ENCODE measurements around the gene TMPRSS11F. TPM values are rescaled to one million over a fixed set of nuclear protein-coding genes. Genes with fewer than 3 reads are reported as not detected.

Gene TMPRSS11F
- total and polyA plus RNA-seq, 7 experiments from 2014 or later = not detected

GRCh38 chr4:68062501-68062900 is 67.2 kb downstream of the TMPRSS11F start:
- no peaks in the 10 kb centered on the region for H3K4me1 Mint-ChIP-seq
- no peaks in the 10 kb centered on the region for H3K27me3 ChIP-seq (ENCODE audit: control insufficient read depth in 2 of 2, insufficient read depth in 2 of 2, low read length in 2 of 2)
- no peaks in the 10 kb centered on the region for H3K9me3 ChIP-seq (ENCODE audit: control insufficient read depth in 2 of 3, low read length in 3 of 3)
- no peaks in the 10 kb centered on the region for H3K36me3 ChIP-seq (ENCODE audit: control insufficient read depth in 2 of 3, insufficient read depth in 3 of 3, low read length in 3 of 3)
- ChIA-PET CTCF (no interaction called here), POLR2A (no interaction called here)
- no peaks in the 10 kb centered on the region for H3K36me3 Mint-ChIP-seq
- H3K9me3 Mint-ChIP-seq = peaks cover 0 to 8% (median 0%) of the 10 kb centered on the region in 11 donors
- no peak overlapping the region for H3K27ac ChIP-seq (ENCODE audit: low read depth, low read length)
- no peak overlapping the region for H3K4me3 ChIP-seq (ENCODE audit: low read length)
- intact Hi-C loops (cut with micrococcal nuclease) = no loop called here
- no peaks in the 10 kb centered on the region for H3K27me3 Mint-ChIP-seq
- ATAC-seq (no peak), DNase-seq (no peak)
- H3K27ac Mint-ChIP-seq = no peak overlapping the region
- H3K4me1 ChIP-seq (ENCODE audit: control insufficient read depth in 2 of 2, insufficient read depth in 2 of 2, low read length in 2 of 2) = no peaks in the 10 kb centered on the region
- H3K4me3 Mint-ChIP-seq = no peak overlapping the region

GRCh38 chr4:68038272-68038671 is 91.4 kb downstream of the TMPRSS11F start:
- H3K4me3 ChIP-seq (ENCODE audit: low read length) = no peak overlapping the region
- H3K27me3 Mint-ChIP-seq = no peaks in the 10 kb centered on the region
- H3K4me1 ChIP-seq (ENCODE audit: control insufficient read depth in 2 of 2, insufficient read depth in 2 of 2, low read length in 2 of 2) = no peaks in the 10 kb centered on the region
- H3K27ac Mint-ChIP-seq = no peak overlapping the region
- CTCF ChIA-PET = no interaction called here
- no peaks in the 10 kb centered on the region for H3K4me1 Mint-ChIP-seq
- H3K36me3 Mint-ChIP-seq = no peaks in the 10 kb centered on the region
- H3K36me3 ChIP-seq (ENCODE audit: control insufficient read depth in 2 of 3, insufficient read depth in 3 of 3, low read length in 3 of 3) = no peaks in the 10 kb centered on the region
- ATAC-seq = no peak
- POLR2A ChIA-PET = no interaction called here
- H3K9me3 Mint-ChIP-seq = no peaks in the 10 kb centered on the region
- H3K9me3 ChIP-seq (ENCODE audit: control insufficient read depth in 2 of 3, low read length in 3 of 3) = no peaks in the 10 kb centered on the region
- no peak overlapping the region for H3K4me3 Mint-ChIP-seq
- H3K27me3 ChIP-seq (ENCODE audit: control insufficient read depth in 2 of 2, insufficient read depth in 2 of 2, low read length in 2 of 2) = no peaks in the 10 kb centered on the region
- DNase-seq = no peak
- intact Hi-C loops (cut with micrococcal nuclease) = no loop called here
- no peak overlapping the region for H3K27ac ChIP-seq (ENCODE audit: low read depth, low read length)

GRCh38 chr4:68021185-68021584 is 108.5 kb downstream of the TMPRSS11F start:
- CTCF ChIA-PET = no interaction called here

GRCh38 chr4:68011684-68012083 is 118.0 kb downstream of the TMPRSS11F start:
- Histone ChIP-seq H3K36me3 (ENCODE audit: control insufficient read depth in 2 of 3, insufficient read depth in 3 of 3, low read length in 3 of 3) (no peaks in the 10 kb centered on the region), H3K4me3 (ENCODE audit: low read length) (no peak overlapping the region), H3K4me1 (ENCODE audit: control insufficient read depth in 2 of 2, insufficient read depth in 2 of 2, low read length in 2 of 2) (no peaks in the 10 kb centered on the region), H3K27me3 (ENCODE audit: control insufficient read depth in 2 of 2, insufficient read depth in 2 of 2, low read length in 2 of 2) (no peaks in the 10 kb centered on the region), H3K9me3 (ENCODE audit: control insufficient read depth in 2 of 3, low read length in 3 of 3) (no peaks in the 10 kb centered on the region), H3K27ac (ENCODE audit: low read depth, low read length) (no peak overlapping the region)
- no peak for ATAC-seq
- Mint-ChIP-seq H3K4me1 (no peaks in the 10 kb centered on the region), H3K4me3 (no peak overlapping the region), H3K27ac (no peak overlapping the region), H3K27me3 (peaks cover 0 to 10% (median 5%) of the 10 kb centered on the region in 5 donors), H3K9me3 (peaks cover 0 to 8% (median 0%) of the 10 kb centered on the region in 11 donors), H3K36me3 (no peaks in the 10 kb centered on the region)
- intact Hi-C loops (cut with micrococcal nuclease) = no loop called here
- ChIA-PET CTCF (no interaction called here), POLR2A (no interaction called here)
- no peak for DNase-seq

More at GRCh38 chr4:68021185-68021584, 108.5 kb downstream of the TMPRSS11F start:
- H3K27ac Mint-ChIP-seq = no peak overlapping the region
- ATAC-seq (no peak), DNase-seq (no peak)
- H3K27me3 ChIP-seq (ENCODE audit: control insufficient read depth in 2 of 2, insufficient read depth in 2 of 2, low read length in 2 of 2) = no peaks in the 10 kb centered on the region
- H3K9me3 ChIP-seq (ENCODE audit: control insufficient read depth in 2 of 3, low read length in 3 of 3) = no peaks in the 10 kb centered on the region
- POLR2A ChIA-PET = no interaction called here
- no peak overlapping the region for H3K27ac ChIP-seq (ENCODE audit: low read depth, low read length)
- H3K36me3 ChIP-seq (ENCODE audit: control insufficient read depth in 2 of 3, insufficient read depth in 3 of 3, low read length in 3 of 3) = no peaks in the 10 kb centered on the region
- H3K36me3 Mint-ChIP-seq = no peaks in the 10 kb centered on the region
- peaks cover 0 to 5% (median 0%) of the 10 kb centered on the region in 11 donors for H3K9me3 Mint-ChIP-seq
- H3K27me3 Mint-ChIP-seq = peaks cover 0 to 16% (median 6%) of the 10 kb centered on the region in 5 donors
- no peak overlapping the region for H3K4me3 Mint-ChIP-seq
- no peaks in the 10 kb centered on the region for H3K4me1 ChIP-seq (ENCODE audit: control insufficient read depth in 2 of 2, insufficient read depth in 2 of 2, low read length in 2 of 2)
- H3K4me1 Mint-ChIP-seq = peaks cover 0 to 2% (median 0%) of the 10 kb centered on the region in 7 donors
- intact Hi-C loops (cut with micrococcal nuclease) = no loop called here
- no peak overlapping the region for H3K4me3 ChIP-seq (ENCODE audit: low read length)

Other genes starting within 250 kb of the TMPRSS11F start
- not detected for gene TMPRSS11D, start 245.9 kb downstream of the TMPRSS11F start, total RNA-seq
- not detected for gene TMPRSS11D, start 245.9 kb downstream of the TMPRSS11F start, polyA plus RNA-seq
- gene TMPRSS11A, start 166.4 kb downstream of the TMPRSS11F start, total RNA-seq = not detected
- gene TMPRSS11A, start 166.4 kb downstream of the TMPRSS11F start, polyA plus RNA-seq = not detected
- gene TMPRSS11B, start 115.8 kb upstream of the TMPRSS11F start, total RNA-seq = not detected
- gene TMPRSS11B, start 115.8 kb upstream of the TMPRSS11F start, polyA plus RNA-seq = not detected
- 100 to 1,000 TPM in 4 of 5 experiments, 10 to 100 TPM in 1; 99.4 to 254 (median 219) TPM for gene YTHDC1, start 220.2 kb upstream of the TMPRSS11F start, total RNA-seq
- 10 to 100 TPM; 26.9 to 31.0 TPM for gene YTHDC1, start 220.2 kb upstream of the TMPRSS11F start, polyA plus RNA-seq

Measured in naive thymus-derived CD4-positive, alpha-beta T cell (primary cell).